Stimulated activated naive CD8-positive, alpha-beta T cell treated with anti-CD3 and anti-CD28 coated beads, Interleukin-15, Interleukin-2, amounts not matched to agents 100 ng/mL and 50 ng/mL, for 24 hours (primary cell): ENCODE measurements around the gene C5.
"Not testable (repeated sequence)": the region's sequence is repeated elsewhere in the genome, so short reads cannot be mapped to it uniquely, and the experiment has no call there.

ENCODE experiments used
- H3K27ac Mint-ChIP-seq: one replicate; pipeline ENCODE4 v1.8.0; 2021; ENCODE audit warnings: mild to moderate bottlenecking, mixed read lengths
- H3K27me3 Mint-ChIP-seq: one replicate; pipeline ENCODE4 v1.8.0; 2021; ENCODE audit warnings: mixed read lengths
- H3K36me3 Mint-ChIP-seq: one replicate; pipeline ENCODE4 v1.8.0; 2021; ENCODE audit warnings: low read depth, mixed read lengths
- H3K4me1 Mint-ChIP-seq: one replicate; pipeline ENCODE4 v1.8.0; 2021; ENCODE audit warnings: low read depth, mixed read lengths
- H3K4me3 Mint-ChIP-seq: one replicate; pipeline ENCODE4 v1.8.0; 2021; ENCODE audit warnings: mild to moderate bottlenecking, mixed read lengths
- H3K9me3 Mint-ChIP-seq: one replicate; pipeline ENCODE4 v1.8.0; 2021; ENCODE audit warnings: mixed read lengths

C5 gene

GRCh38 chr9:120978987-120979386, 71.1 kb downstream of the C5 start:
- H3K27me3 Mint-ChIP-seq: no peaks in the 10 kb centered on the region
- H3K9me3 Mint-ChIP-seq: no peaks in the 10 kb centered on the region
- peaks cover 16% of the 10 kb centered on the region for H3K4me1 Mint-ChIP-seq
- no peak overlapping the region for H3K27ac Mint-ChIP-seq
- H3K4me3 Mint-ChIP-seq: no peak overlapping the region
- no peaks in the 10 kb centered on the region for H3K36me3 Mint-ChIP-seq

DNA sequence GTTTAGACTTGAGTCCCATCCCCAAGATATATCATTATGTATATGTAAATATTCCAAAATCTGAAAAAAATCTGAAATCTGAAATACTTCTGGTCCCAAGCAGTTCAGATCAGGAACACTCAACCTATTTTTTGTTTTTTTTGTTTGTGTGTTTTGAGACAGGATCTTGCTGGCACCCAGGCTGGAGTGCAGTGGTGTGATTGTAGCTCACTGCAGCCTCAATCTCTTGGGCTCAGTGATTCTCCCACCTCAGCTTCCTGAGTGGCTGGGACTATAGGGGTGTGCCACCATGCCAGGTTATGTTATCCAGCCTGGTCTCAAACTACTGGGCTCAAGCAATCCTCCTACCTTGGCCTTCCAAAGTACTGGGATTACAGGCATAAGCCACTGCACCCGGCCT, 72.8 kb downstream of the C5 start:
- no peaks in the 10 kb centered on the region for H3K9me3 Mint-ChIP-seq
- H3K27me3 Mint-ChIP-seq: no peaks in the 10 kb centered on the region
- H3K4me1 Mint-ChIP-seq: peaks cover 18% of the 10 kb centered on the region
- no peak overlapping the region for H3K4me3 Mint-ChIP-seq
- H3K27ac Mint-ChIP-seq: no peak overlapping the region
- H3K36me3 Mint-ChIP-seq: no peaks in the 10 kb centered on the region

DNA sequence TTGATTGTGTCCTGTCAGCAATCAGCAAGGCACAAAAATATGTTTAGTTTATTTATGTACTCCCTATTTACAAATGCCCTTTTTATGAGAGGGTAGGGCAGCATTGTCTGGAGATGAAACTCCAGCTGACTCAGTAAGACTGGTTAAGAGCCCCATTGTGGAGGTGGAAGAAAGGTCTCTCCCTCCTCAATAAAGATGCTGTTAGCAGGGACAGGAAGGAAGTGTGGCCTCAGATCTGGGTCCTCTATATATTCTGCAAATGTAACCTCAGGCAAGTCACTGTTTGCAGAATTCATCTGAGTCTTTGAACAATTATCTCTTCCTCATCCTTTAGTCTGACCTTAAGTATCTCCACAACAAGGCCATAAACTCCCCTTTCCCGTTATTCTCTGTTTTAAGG, 75.2 kb downstream of the C5 start:
- H3K27me3 Mint-ChIP-seq: no peaks in the 10 kb centered on the region
- H3K27ac Mint-ChIP-seq: peak overlapping the region; percentile 13
- H3K9me3 Mint-ChIP-seq: no peaks in the 10 kb centered on the region
- no peaks in the 10 kb centered on the region for H3K36me3 Mint-ChIP-seq
- no peak overlapping the region for H3K4me3 Mint-ChIP-seq
- H3K4me1 Mint-ChIP-seq: peaks cover 22% of the 10 kb centered on the region

GRCh38 chr9:120974181-120974580, 75.9 kb downstream of the C5 start:
- no peaks in the 10 kb centered on the region for H3K9me3 Mint-ChIP-seq
- H3K27me3 Mint-ChIP-seq: no peaks in the 10 kb centered on the region
- peaks cover 22% of the 10 kb centered on the region for H3K4me1 Mint-ChIP-seq
- no peak overlapping the region for H3K4me3 Mint-ChIP-seq
- H3K36me3 Mint-ChIP-seq: no peaks in the 10 kb centered on the region
- no peak overlapping the region for H3K27ac Mint-ChIP-seq

DNA sequence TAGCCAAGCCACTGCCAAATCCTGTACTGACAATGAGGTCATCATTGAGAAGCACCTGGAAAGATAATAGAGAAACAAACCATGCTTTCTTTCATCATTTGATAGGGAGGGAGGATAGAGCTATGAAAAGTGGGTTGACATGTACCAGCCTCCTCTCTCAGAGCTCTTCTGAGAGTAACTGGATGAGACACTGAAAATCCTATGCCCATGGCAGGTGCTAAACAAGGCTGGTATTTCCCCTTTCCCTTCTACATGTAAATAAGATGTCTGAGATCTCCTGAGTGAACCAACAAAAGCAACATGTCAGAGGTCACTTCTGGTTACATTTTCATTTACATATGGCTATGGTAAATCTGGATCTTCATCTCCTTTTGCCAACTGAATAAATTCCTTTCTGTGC, 78.1 kb downstream of the C5 start:
- no peaks in the 10 kb centered on the region for H3K9me3 Mint-ChIP-seq
- peaks cover 22% of the 10 kb centered on the region for H3K4me1 Mint-ChIP-seq
- H3K36me3 Mint-ChIP-seq: no peaks in the 10 kb centered on the region
- no peak overlapping the region for H3K27ac Mint-ChIP-seq
- H3K4me3 Mint-ChIP-seq: no peak overlapping the region
- H3K27me3 Mint-ChIP-seq: no peaks in the 10 kb centered on the region

- not testable (repeated sequence) for H3K27me3 Mint-ChIP-seq, H3K4me3 Mint-ChIP-seq, H3K36me3 Mint-ChIP-seq, H3K9me3 Mint-ChIP-seq, H3K27ac Mint-ChIP-seq
- H3K4me1 Mint-ChIP-seq: peaks cover 22% of the 10 kb centered on the region
Observed at GRCh38 chr9:120971471-120971870, 78.6 kb downstream of the C5 start.

- H3K9me3 Mint-ChIP-seq: no peaks in the 10 kb centered on the region
- no peak overlapping the region for H3K27ac Mint-ChIP-seq
- H3K27me3 Mint-ChIP-seq: no peaks in the 10 kb centered on the region
- no peaks in the 10 kb centered on the region for H3K36me3 Mint-ChIP-seq
- peaks cover 17% of the 10 kb centered on the region for H3K4me1 Mint-ChIP-seq
- no peak overlapping the region for H3K4me3 Mint-ChIP-seq
Observed at GRCh38 chr9:120970244-120970643, 79.8 kb downstream of the C5 start.

GRCh38 chr9:120966013-120966369, 84.1 kb downstream of the C5 start:
- Mint-ChIP-seq H3K27me3 (no peaks in the 10 kb centered on the region), H3K9me3 (no peaks in the 10 kb centered on the region), H3K4me1 (no peaks in the 10 kb centered on the region), H3K4me3 (no peak overlapping the region), H3K36me3 (no peaks in the 10 kb centered on the region), H3K27ac (no peak overlapping the region)

DNA sequence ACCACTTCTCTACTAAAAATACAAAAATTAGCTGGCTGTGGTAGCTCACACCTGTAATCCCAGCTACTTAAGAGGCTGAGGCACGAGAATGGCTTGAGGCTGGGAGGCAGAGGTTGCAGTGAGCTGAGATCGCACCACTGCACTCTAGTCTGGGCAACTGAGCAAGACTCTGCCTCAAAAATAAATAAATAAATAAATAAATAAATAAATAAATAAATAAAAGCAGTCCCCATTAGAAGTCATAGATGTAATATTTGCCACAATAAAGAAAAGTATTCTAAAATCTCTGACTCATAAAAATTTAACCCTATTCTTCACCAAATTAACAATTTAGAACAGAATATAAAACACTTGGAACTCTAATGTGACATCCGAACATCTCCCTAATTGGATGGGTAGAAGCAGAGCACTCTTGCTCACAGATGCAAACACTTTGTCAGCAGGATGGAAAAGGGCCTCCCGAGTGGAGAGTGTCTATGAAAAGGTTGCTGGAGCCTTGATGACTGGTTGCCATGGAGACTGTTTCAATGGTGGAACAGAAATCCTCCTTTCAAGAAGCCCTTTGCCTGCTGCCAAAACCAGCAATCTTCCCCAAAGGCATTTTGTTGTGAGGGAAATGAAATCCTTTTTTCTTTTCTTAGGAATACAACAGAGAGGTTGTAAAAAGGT, 84.6 kb downstream of the C5 start:
- no peaks in the 10 kb centered on the region for H3K4me1 Mint-ChIP-seq
- no peak overlapping the region for H3K4me3 Mint-ChIP-seq
- H3K36me3 Mint-ChIP-seq: no peaks in the 10 kb centered on the region
- no peak overlapping the region for H3K27ac Mint-ChIP-seq
- H3K27me3 Mint-ChIP-seq: no peaks in the 10 kb centered on the region
- H3K9me3 Mint-ChIP-seq: no peaks in the 10 kb centered on the region

DNA sequence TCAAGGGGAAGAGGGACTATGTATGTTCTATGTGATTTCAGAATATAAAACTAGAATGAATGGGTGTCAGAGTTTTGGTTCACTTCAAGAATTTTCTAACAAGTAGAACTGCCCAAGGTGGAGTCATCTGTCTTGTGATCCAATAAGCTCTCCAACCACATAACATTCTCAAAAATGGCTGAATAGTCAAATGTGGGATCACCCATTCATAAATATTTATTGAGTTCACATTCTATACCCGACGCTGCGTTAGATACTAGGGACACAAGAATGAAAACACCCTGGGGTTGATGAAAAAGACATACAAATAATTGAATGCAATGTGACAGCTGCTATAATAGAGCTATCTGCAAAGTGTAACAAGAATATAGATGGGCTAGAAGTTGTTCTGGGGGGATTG, 88.1 kb downstream of the C5 start:
- H3K4me1 Mint-ChIP-seq: no peaks in the 10 kb centered on the region
- H3K36me3 Mint-ChIP-seq: no peaks in the 10 kb centered on the region
- H3K9me3 Mint-ChIP-seq: no peaks in the 10 kb centered on the region
- H3K4me3 Mint-ChIP-seq: no peak overlapping the region
- H3K27ac Mint-ChIP-seq: no peak overlapping the region
- H3K27me3 Mint-ChIP-seq: no peaks in the 10 kb centered on the region

- no peak overlapping the region for H3K27ac Mint-ChIP-seq
- no peaks in the 10 kb centered on the region for H3K4me1 Mint-ChIP-seq
- no peaks in the 10 kb centered on the region for H3K27me3 Mint-ChIP-seq
- no peak overlapping the region for H3K4me3 Mint-ChIP-seq
- no peaks in the 10 kb centered on the region for H3K36me3 Mint-ChIP-seq
- no peaks in the 10 kb centered on the region for H3K9me3 Mint-ChIP-seq
Observed at GRCh38 chr9:120960001-120960400, 90.1 kb downstream of the C5 start.

DNA sequence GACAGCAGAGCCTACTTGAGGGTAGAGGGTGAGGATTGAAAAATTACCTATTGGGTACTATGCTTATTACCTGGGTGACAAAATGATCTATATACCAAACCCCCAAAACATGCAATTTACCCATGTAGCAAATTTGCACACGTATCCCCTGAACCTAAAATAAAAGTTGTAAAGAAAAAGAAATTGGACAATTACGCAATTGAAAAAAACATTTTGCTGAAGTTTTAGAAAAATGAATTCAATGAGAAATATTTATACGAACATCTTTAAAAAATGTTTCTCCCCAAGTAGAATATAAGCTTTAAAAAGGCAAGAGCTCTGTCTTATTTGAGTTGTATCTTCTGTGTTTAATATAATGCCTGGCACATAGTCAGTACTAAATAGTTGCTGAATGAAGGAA, 93.2 kb downstream of the C5 start:
- H3K27me3 Mint-ChIP-seq: no peaks in the 10 kb centered on the region
- H3K4me3 Mint-ChIP-seq: no peak overlapping the region
- no peaks in the 10 kb centered on the region for H3K4me1 Mint-ChIP-seq
- no peaks in the 10 kb centered on the region for H3K36me3 Mint-ChIP-seq
- no peaks in the 10 kb centered on the region for H3K9me3 Mint-ChIP-seq
- H3K27ac Mint-ChIP-seq: no peak overlapping the region

DNA sequence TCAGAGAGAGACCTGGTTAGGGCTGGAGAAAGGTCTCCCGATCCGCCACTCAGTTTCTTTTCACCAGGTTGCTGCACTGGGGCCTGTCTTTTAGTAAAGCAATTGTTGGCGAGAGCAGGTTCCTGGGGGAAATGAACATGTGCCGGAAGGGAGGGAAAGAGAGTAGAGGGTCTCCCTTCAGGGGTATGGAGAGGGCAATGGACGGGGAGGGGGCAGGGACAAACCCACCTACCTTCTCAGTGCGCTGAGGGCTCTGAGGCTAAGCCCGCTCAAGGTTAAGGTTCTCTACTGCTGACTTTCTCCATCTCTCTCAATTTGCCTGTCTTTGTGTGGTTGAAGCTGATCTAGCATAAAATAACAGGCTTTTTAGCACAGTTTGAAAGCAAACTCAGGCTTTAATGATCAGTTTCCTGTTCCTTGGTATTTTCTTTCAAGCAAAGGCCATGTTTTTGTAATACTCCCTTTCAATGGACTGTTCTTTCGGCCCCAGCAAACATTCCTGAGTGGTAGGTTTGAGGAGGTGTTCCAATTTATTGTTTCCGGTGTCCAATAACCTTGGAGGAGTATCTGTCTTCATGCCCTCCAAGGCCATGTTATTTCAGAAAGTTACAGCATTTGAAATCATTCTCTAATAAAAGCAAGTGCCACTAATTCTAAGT, 98.0 kb downstream of the C5 start:
- H3K4me1 Mint-ChIP-seq: no peaks in the 10 kb centered on the region

GRCh38 chr9:120950421-120951388, 99.4 kb downstream of the C5 start:
- peak overlapping the region; percentile 28 for H3K27ac Mint-ChIP-seq
- H3K36me3 Mint-ChIP-seq: no peaks in the 10 kb centered on the region
- no peaks in the 10 kb centered on the region for H3K27me3 Mint-ChIP-seq
- H3K9me3 Mint-ChIP-seq: no peaks in the 10 kb centered on the region
- H3K4me3 Mint-ChIP-seq: no peak overlapping the region
- no peaks in the 10 kb centered on the region for H3K4me1 Mint-ChIP-seq

More for the DNA sequence above, 98.0 kb downstream of the C5 start:
- no peak overlapping the region for H3K27ac Mint-ChIP-seq
- H3K27me3 Mint-ChIP-seq: no peaks in the 10 kb centered on the region
- H3K4me3 Mint-ChIP-seq: no peak overlapping the region
- H3K36me3 Mint-ChIP-seq: no peaks in the 10 kb centered on the region
- H3K9me3 Mint-ChIP-seq: no peaks in the 10 kb centered on the region

GRCh38 chr9:120949290-120949689, 100.8 kb downstream of the C5 start:
- H3K27ac Mint-ChIP-seq: no peak overlapping the region
- H3K36me3 Mint-ChIP-seq: no peaks in the 10 kb centered on the region
- no peaks in the 10 kb centered on the region for H3K9me3 Mint-ChIP-seq
- H3K4me3 Mint-ChIP-seq: no peak overlapping the region
- no peaks in the 10 kb centered on the region for H3K27me3 Mint-ChIP-seq
- no peaks in the 10 kb centered on the region for H3K4me1 Mint-ChIP-seq
